Retinal pigment epithelial cell (primary cell): ENCODE results near the gene DLK2.
A peak's percentile ranks its signal among the peaks of the same experiment; 100 is the strongest.

Source experiments
- DNase-seq: peaks from one replicate; pipeline ENCODE4 v3.0.0-alpha.2; 2010; ENCODE audit warnings: low read depth
- H3K4me3 ChIP-seq: 2 replicates; pipeline ENCODE4 v1.5.1; 2011; ENCODE audit warnings: mild to moderate bottlenecking, low read length, control low read depth, moderate library complexity
- CTCF ChIP-seq: conservative IDR thresholded peaks from 2 replicates; pipeline ENCODE4 v1.5.1; 2011; ENCODE audit warnings: low read depth, low read length, control low read depth, inconsistent platforms

DLK2 gene

DNA sequence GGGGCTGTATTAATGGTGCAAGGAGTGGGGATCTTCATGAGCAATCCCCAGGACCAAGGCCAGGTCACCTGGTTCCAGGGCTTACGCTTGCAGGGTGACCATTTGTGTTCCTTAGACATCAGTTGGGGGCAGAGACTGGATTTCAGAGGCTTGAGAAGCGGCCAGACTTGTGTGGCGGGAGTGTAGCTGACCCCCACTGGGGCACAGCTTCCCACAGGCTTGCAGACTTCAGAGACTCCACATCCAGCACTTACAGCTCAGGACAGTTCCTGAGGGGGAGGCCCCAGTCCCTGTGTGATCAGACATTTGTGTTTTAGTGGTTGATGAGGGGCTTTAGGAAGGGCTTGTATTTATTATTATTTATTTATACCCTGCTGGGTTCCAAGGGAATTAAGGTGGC is 37.3 kb upstream of the DLK2 start:
- TF ChIP-seq CTCF = no peak
- DNase-seq = no peak
- H3K4me3 ChIP-seq = peak overlapping the region; percentile 17

GRCh38 chr6:43491750-43492661 is 36.7 kb upstream of the DLK2 start:
- H3K4me3 ChIP-seq = peak overlapping the region; percentile 17

DNA sequence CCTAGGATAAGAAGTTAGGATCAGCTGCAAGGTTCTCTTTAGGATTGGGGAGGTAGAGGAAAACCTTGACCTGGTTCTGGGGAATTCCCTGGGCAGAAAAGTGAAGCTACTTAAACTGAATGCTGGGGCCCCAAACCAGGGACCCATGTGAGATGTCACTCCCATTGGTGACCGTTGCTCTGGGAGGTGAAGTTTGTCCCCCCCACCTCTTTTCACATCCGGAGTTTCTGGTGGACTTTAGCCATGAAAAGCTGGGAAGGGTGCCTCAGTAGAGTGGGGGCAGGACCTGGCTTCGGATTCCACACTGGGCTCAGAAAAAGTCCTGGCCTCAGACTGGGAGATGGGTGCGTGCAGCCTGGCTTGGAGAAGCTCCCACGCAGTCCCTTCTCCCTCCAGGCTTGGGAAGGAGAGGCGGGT is 35.2 kb upstream of the DLK2 start:
- no peak overlapping the region for H3K4me3 ChIP-seq
- no peak for DNase-seq
- TF ChIP-seq CTCF = no peak

More at GRCh38 chr6:43491750-43492661, 36.7 kb upstream of the DLK2 start:
- DNase-seq = no peak
- TF ChIP-seq CTCF = no peak

GRCh38 chr6:43489277-43490072 is 34.1 kb upstream of the DLK2 start:
- TF ChIP-seq CTCF = no peak
- no peak overlapping the region for H3K4me3 ChIP-seq
- DNase-seq = no peak

GRCh38 chr6:43488667-43489276 is 33.4 kb upstream of the DLK2 start:
- no peak for DNase-seq
- H3K4me3 ChIP-seq = no peak overlapping the region
- TF ChIP-seq CTCF = no peak

DNA sequence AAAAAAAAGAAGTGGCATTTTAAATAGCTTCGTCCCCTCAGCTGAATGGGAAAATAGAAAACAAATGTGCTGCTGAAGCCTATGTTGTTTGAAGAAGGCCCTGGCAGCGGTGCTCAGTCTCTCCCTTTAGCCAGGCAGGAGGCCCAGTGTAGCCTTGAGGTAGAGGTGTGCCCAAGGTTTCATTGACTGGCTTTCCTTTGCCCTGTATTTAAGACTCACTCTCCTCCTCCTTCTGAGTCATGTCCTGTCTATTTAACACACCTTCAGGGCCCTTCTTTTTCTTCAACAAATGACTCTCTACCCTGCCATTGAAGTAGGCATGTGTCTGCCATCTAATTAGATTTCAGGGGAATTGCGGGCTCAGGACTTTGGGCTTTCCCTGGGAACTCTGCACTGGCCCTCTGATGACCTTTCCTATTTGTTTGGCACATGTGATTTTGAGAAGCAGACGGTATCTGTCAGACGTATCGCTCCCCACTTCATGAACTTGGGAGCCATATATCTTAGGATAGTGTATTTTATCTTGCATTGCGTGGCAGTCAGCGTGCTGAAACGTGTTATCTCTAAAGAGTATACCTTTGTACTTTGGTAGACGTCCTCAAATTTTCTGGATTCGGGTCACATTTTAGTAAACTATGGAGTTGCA is 26.4 kb upstream of the DLK2 start:
- H3K4me3 ChIP-seq = no peak overlapping the region
- no peak for TF ChIP-seq CTCF
- DNase-seq = no peak
